Measurements from ENCODE around the gene PRKN.

PRKN gene

DNA sequence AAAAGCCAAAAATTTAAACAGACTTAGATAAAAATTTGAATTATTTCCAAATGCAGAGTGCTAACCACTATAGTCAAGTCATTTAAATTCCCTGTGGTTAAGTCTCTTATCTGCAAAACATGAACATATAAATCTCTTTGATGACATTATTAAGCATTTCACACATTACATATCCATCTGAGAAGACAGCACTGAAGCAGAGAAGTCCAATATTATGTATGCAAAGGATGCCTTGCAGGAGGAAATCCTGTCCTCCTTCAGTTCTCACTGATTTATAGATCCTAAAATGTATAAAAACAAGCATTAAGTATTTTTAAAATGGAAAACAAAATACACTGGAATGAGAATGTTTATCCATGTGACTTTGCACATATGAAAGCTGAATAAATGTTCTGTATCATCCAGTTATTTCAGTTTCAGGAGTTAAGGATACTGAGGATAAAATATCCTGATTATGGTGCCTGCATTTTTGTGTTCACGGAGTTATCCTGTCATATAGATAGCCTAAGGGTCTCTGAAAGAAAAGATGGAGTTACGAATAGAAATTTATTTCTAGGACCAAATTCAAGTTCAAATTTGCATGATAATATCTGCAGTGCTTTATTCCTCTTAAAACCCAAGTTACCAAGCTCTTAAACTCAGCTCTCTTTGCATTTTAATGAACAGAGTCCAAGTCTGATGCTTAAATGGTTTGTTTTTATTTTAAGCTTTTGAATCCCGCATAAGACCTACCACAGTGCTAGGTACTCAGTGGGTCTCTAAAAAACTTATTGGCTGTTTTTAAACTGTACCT, 145.4 kb downstream of the PRKN start:
- ATAC-seq (ENCODE audit: low read depth) (no peak), DNase-seq (ENCODE audit: low spot score) (no peak)
- Histone ChIP-seq H3K36me3 (ENCODE audit: low read depth) (no peaks in the 10 kb centered on the region), H3K27ac (ENCODE audit: poor library complexity, severe bottlenecking) (no peak overlapping the region), H3K27me3 (ENCODE audit: insufficient read depth, poor library complexity, severe bottlenecking) (no peaks in the 10 kb centered on the region), H3K4me1 (ENCODE audit: insufficient read depth, poor library complexity, severe bottlenecking) (no peaks in the 10 kb centered on the region), H3K9me3 (ENCODE audit: severe bottlenecking) (no peaks in the 10 kb centered on the region), H3K4me3 (ENCODE audit: severe bottlenecking) (no peak overlapping the region)
- TF ChIP-seq, protein P1, sequence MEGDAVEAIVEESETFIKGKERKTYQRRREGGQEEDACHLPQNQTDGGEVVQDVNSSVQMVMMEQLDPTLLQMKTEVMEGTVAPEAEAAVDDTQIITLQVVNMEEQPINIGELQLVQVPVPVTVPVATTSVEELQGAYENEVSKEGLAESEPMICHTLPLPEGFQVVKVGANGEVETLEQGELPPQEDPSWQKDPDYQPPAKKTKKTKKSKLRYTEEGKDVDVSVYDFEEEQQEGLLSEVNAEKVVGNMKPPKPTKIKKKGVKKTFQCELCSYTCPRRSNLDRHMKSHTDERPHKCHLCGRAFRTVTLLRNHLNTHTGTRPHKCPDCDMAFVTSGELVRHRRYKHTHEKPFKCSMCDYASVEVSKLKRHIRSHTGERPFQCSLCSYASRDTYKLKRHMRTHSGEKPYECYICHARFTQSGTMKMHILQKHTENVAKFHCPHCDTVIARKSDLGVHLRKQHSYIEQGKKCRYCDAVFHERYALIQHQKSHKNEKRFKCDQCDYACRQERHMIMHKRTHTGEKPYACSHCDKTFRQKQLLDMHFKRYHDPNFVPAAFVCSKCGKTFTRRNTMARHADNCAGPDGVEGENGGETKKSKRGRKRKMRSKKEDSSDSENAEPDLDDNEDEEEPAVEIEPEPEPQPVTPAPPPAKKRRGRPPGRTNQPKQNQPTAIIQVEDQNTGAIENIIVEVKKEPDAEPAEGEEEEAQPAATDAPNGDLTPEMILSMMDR (IDR thresholded peaks at IDR 0.05; ENCODE audit: poor library complexity, severe bottlenecking): no peak

GRCh38 chr6:162580619-162581018, 146.9 kb downstream of the PRKN start:
- no peak for ATAC-seq (ENCODE audit: low read depth)
- no peaks in the 10 kb centered on the region for H3K36me3 ChIP-seq (ENCODE audit: low read depth)
- no peaks in the 10 kb centered on the region for H3K4me1 ChIP-seq (ENCODE audit: insufficient read depth, poor library complexity, severe bottlenecking)
- no peak overlapping the region for H3K4me3 ChIP-seq (ENCODE audit: severe bottlenecking)
- no peaks in the 10 kb centered on the region for H3K9me3 ChIP-seq (ENCODE audit: severe bottlenecking)
- TF ChIP-seq, protein P1 (IDR thresholded peaks at IDR 0.05; ENCODE audit: poor library complexity, severe bottlenecking): no peak
- H3K27ac ChIP-seq (ENCODE audit: poor library complexity, severe bottlenecking): no peak overlapping the region
- DNase-seq (ENCODE audit: low spot score): no peak
- no peaks in the 10 kb centered on the region for H3K27me3 ChIP-seq (ENCODE audit: insufficient read depth, poor library complexity, severe bottlenecking)

DNA sequence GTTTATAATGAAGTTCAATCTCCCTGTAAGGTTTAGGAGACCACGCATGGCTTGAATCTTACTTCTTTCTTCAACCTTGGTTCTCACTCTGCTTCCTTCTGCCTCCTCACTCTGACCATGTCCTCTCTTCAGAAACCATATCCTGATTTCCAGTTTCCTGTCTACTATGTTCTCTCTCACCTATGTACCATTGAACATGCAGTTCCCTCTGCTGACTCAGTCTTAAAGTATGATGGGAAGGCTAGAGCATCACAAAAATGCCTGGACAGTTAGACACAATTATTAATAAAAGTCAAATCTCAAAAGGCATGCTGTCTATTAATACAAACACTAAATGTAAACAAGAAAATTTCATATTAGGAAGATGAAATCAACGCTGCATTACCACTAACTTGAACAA, 151.6 kb downstream of the PRKN start:
- H3K27ac ChIP-seq (ENCODE audit: poor library complexity, severe bottlenecking): no peak overlapping the region
- DNase-seq (ENCODE audit: low spot score): no peak
- TF ChIP-seq, protein P1 (IDR thresholded peaks at IDR 0.05; ENCODE audit: poor library complexity, severe bottlenecking): no peak
- H3K4me1 ChIP-seq (ENCODE audit: insufficient read depth, poor library complexity, severe bottlenecking): no peaks in the 10 kb centered on the region
- no peaks in the 10 kb centered on the region for H3K27me3 ChIP-seq (ENCODE audit: insufficient read depth, poor library complexity, severe bottlenecking)
- ATAC-seq (ENCODE audit: low read depth): peak; percentile 67; the same call in 2 of the 3 replicates
- H3K4me3 ChIP-seq (ENCODE audit: severe bottlenecking): no peak overlapping the region
- H3K9me3 ChIP-seq (ENCODE audit: severe bottlenecking): no peaks in the 10 kb centered on the region
- no peaks in the 10 kb centered on the region for H3K36me3 ChIP-seq (ENCODE audit: low read depth)

GRCh38 chr6:162572240-162572639, 155.3 kb downstream of the PRKN start:
- Histone ChIP-seq H3K27ac (ENCODE audit: poor library complexity, severe bottlenecking) (no peak overlapping the region), H3K4me3 (ENCODE audit: severe bottlenecking) (no peak overlapping the region), H3K36me3 (ENCODE audit: low read depth) (no peaks in the 10 kb centered on the region), H3K4me1 (ENCODE audit: insufficient read depth, poor library complexity, severe bottlenecking) (no peaks in the 10 kb centered on the region), H3K27me3 (ENCODE audit: insufficient read depth, poor library complexity, severe bottlenecking) (no peaks in the 10 kb centered on the region), H3K9me3 (ENCODE audit: severe bottlenecking) (no peaks in the 10 kb centered on the region)
- TF ChIP-seq, protein P1 (IDR thresholded peaks at IDR 0.05; ENCODE audit: poor library complexity, severe bottlenecking): no peak
- no peak for DNase-seq (ENCODE audit: low spot score)
- no peak for ATAC-seq (ENCODE audit: low read depth)

DNA sequence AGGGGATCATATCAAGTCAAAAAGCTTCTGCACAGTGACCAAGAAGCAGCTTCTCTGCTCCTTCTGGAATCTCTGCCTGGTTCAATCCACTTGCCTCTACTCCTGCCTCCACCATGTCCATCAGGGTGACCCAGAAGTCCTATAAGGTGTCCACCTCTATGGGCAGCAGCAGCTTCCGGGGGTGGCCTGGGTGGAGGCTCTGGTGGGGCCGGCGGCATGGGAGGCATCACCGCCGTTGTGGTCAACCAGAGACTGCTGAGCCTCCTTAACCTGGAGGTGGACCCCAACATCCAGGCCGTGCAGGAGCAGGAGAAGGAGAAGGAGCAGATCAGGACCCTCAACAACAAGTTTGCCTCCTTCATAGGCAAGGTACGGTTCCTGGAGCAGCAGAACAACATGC, 159.3 kb downstream of the PRKN start:
- ATAC-seq (ENCODE audit: low read depth): no peak
- DNase-seq (ENCODE audit: low spot score): no peak
- H3K4me1 ChIP-seq (ENCODE audit: insufficient read depth, poor library complexity, severe bottlenecking): no peaks in the 10 kb centered on the region
- no peaks in the 10 kb centered on the region for H3K9me3 ChIP-seq (ENCODE audit: severe bottlenecking)
- H3K4me3 ChIP-seq (ENCODE audit: severe bottlenecking): no peak overlapping the region
- H3K27me3 ChIP-seq (ENCODE audit: insufficient read depth, poor library complexity, severe bottlenecking): no peaks in the 10 kb centered on the region
- no peaks in the 10 kb centered on the region for H3K36me3 ChIP-seq (ENCODE audit: low read depth)
- TF ChIP-seq, protein P1 (IDR thresholded peaks at IDR 0.05; ENCODE audit: poor library complexity, severe bottlenecking): no peak
- no peak overlapping the region for H3K27ac ChIP-seq (ENCODE audit: poor library complexity, severe bottlenecking)
